ENCODE measurements around the gene SPATS1.

SPATS1 gene

GRCh38 chr6:44338228-44339122 is 4.0 kb upstream of the SPATS1 start:
- TF ChIP-seq, protein P1, sequence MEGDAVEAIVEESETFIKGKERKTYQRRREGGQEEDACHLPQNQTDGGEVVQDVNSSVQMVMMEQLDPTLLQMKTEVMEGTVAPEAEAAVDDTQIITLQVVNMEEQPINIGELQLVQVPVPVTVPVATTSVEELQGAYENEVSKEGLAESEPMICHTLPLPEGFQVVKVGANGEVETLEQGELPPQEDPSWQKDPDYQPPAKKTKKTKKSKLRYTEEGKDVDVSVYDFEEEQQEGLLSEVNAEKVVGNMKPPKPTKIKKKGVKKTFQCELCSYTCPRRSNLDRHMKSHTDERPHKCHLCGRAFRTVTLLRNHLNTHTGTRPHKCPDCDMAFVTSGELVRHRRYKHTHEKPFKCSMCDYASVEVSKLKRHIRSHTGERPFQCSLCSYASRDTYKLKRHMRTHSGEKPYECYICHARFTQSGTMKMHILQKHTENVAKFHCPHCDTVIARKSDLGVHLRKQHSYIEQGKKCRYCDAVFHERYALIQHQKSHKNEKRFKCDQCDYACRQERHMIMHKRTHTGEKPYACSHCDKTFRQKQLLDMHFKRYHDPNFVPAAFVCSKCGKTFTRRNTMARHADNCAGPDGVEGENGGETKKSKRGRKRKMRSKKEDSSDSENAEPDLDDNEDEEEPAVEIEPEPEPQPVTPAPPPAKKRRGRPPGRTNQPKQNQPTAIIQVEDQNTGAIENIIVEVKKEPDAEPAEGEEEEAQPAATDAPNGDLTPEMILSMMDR (conservative IDR thresholded peaks at IDR 0.05; ENCODE audit: low read depth, low read length), result peak; percentile 87
- 0 out of 2 replicates have a peak overlapping the region, but pooled peaks have one; percentile 0 for H2AFZ ChIP-seq (ENCODE audit: low read depth)
- H3K4me2 ChIP-seq, result no peak overlapping the region
- H4K20me1 ChIP-seq (ENCODE audit: insufficient read depth), result no peaks in the 10 kb centered on the region
- peaks cover 12% of the 10 kb centered on the region for H3K4me1 ChIP-seq (ENCODE audit: low read depth, poor library complexity, severe bottlenecking)
- H3K27ac ChIP-seq, result no peak overlapping the region
- no peaks in the 10 kb centered on the region for H3K27me3 ChIP-seq (ENCODE audit: insufficient read depth, low read depth)
- H3K36me3 ChIP-seq (ENCODE audit: insufficient read depth), result no peaks in the 10 kb centered on the region
- no peak overlapping the region for H3K4me3 ChIP-seq (IDR thresholded peaks at IDR 0.05; ENCODE audit: insufficient read depth, low read depth, low read length)
- H3K79me2 ChIP-seq (ENCODE audit: insufficient read depth, low read depth), result no peaks in the 10 kb centered on the region
- H3K9ac ChIP-seq, result no peak overlapping the region

DNA sequence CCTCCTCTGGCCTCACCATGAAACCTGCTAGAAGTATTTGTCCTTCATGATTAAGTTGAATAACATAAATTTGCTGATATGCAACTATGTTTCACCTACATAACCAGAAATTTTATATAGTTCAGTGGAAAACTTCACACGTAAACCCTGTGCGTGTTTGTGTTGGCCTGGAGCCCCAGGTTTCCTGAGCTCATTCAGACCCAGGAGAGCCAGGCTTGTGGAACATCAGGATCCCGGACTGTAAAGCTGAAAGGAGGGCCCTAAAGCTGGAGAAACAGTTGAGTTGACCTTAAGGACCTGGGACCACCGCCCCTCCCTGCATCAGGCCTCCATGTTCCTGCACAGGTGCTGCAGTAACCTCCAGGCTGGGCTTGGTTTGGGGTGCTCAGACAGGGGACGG is 3.1 kb upstream of the SPATS1 start:
- Histone ChIP-seq H3K79me2 (ENCODE audit: insufficient read depth, low read depth) (no peaks in the 10 kb centered on the region), H3K4me1 (ENCODE audit: low read depth, poor library complexity, severe bottlenecking) (peaks cover 12% of the 10 kb centered on the region), H4K20me1 (ENCODE audit: insufficient read depth) (no peaks in the 10 kb centered on the region), H3K4me2 (no peak overlapping the region), H3K9ac (no peak overlapping the region), H3K36me3 (ENCODE audit: insufficient read depth) (no peaks in the 10 kb centered on the region), H2AFZ (ENCODE audit: low read depth) (no peak overlapping the region), H3K27ac (no peak overlapping the region), H3K27me3 (ENCODE audit: insufficient read depth, low read depth) (no peaks in the 10 kb centered on the region), H3K4me3 (IDR thresholded peaks at IDR 0.05; ENCODE audit: insufficient read depth, low read depth, low read length) (no peak overlapping the region)
- TF ChIP-seq, protein P1 (conservative IDR thresholded peaks at IDR 0.05; ENCODE audit: low read depth, low read length), result no peak

DNA sequence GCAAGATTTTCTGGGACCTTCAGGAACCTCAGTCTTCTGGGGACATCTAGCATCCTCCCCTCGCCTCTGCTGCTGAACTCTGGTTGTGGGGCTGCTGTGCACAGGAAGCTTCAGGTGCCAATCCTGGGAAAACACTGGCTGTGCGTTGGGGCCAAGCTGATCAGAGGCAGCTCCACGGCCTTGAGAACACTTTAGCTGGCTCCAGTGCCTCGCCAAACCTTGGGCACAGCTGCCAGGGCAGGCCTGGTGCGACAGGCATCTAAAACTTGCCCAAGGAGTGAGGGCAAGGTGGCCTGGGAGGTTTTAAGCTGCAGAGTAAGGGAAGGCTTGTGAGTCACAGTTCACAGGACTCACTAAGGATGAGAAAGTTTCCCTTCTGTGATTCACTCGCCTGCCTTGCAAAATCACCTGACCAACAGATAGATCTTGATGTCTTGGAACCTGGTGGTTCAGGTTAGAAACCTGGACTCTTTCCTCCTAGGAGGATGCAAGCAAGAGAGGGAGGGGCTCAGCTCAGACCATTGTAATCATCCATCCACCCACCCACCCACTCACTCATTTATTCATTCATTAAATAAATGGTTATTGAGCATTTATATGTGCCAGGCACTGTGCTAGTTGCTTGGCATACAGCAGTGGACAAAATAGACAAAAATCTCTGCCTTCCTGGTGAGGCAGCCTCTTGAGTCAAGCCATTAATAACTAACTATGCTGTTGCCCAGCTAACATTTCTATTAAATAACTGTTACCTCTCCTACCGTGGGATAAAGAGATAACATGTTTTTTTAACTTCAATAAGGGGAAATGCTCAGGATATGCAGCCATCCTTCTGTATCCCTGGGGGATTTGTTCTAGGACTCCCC is 2.5 kb upstream of the SPATS1 start:
- H3K4me2 ChIP-seq, result no peak overlapping the region
- no peak overlapping the region for H3K4me3 ChIP-seq (IDR thresholded peaks at IDR 0.05; ENCODE audit: insufficient read depth, low read depth, low read length)
- H3K27ac ChIP-seq, result no peak overlapping the region
- H4K20me1 ChIP-seq (ENCODE audit: insufficient read depth), result no peaks in the 10 kb centered on the region
- peaks cover 12% of the 10 kb centered on the region for H3K4me1 ChIP-seq (ENCODE audit: low read depth, poor library complexity, severe bottlenecking)
- H3K79me2 ChIP-seq (ENCODE audit: insufficient read depth, low read depth), result no peaks in the 10 kb centered on the region
- H3K36me3 ChIP-seq (ENCODE audit: insufficient read depth), result no peaks in the 10 kb centered on the region
- TF ChIP-seq, protein P1 (conservative IDR thresholded peaks at IDR 0.05; ENCODE audit: low read depth, low read length), result no peak
- H2AFZ ChIP-seq (ENCODE audit: low read depth), result no peak overlapping the region
- H3K9ac ChIP-seq, result no peak overlapping the region
- H3K27me3 ChIP-seq (ENCODE audit: insufficient read depth, low read depth), result no peaks in the 10 kb centered on the region

DNA sequence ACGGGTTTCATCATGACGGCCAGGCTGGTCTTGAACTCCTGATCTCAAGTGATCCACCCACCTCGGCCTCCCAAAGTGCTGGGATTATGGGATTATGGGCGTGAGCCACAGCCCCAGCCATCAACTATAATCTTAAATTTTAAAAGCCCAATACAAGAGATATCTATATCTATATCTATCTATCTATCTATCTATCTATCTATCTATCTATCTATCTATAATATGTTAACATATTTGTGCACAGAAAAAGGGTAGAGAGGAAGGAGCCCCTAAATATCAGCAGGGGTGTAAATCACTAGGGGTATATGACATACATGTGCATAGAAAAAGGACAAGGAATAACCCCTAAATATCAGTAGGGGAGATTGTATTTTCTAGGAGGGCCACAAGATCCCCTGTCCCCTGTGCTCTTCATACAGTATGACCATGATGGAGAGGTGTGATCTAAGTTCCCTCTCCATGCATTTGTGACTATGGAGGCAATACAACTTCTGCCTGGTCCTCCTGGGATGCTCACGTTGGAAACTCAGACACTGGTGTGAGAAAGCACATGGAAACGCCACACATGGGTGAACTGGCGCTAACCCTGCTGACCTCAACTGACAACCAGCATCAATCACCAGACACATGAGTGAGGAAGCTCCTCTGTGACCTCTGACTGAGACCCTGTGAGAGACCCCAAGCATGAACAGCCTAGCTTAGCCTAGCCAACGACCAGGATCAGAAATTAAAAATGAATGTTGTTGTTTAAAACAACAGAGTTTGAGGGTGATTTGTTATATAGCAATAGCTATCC is 1.2 kb upstream of the SPATS1 start:
- Histone ChIP-seq H3K4me1 (ENCODE audit: low read depth, poor library complexity, severe bottlenecking) (peaks cover 5% of the 10 kb centered on the region), H3K27ac (no peak overlapping the region), H3K36me3 (ENCODE audit: insufficient read depth) (no peaks in the 10 kb centered on the region), H3K27me3 (ENCODE audit: insufficient read depth, low read depth) (no peaks in the 10 kb centered on the region), H4K20me1 (ENCODE audit: insufficient read depth) (no peaks in the 10 kb centered on the region), H3K79me2 (ENCODE audit: insufficient read depth, low read depth) (no peaks in the 10 kb centered on the region), H3K9ac (no peak overlapping the region), H3K4me3 (IDR thresholded peaks at IDR 0.05; ENCODE audit: insufficient read depth, low read depth, low read length) (no peak overlapping the region), H3K4me2 (no peak overlapping the region), H2AFZ (ENCODE audit: low read depth) (no peak overlapping the region)
- TF ChIP-seq, protein P1 (conservative IDR thresholded peaks at IDR 0.05; ENCODE audit: low read depth, low read length), result no peak

All from KMS-11 (cell line).